Stimulated activated CD4-positive, alpha-beta T cell treated with anti-CD3 and anti-CD28 coated beads, TNF-alpha, amount 100 ng/mL, for 1 hour (primary cell): ENCODE results near the gene PDIA2.
"Not testable (repeated sequence)": the region's sequence is repeated elsewhere in the genome, so short reads cannot be mapped to it uniquely, and the experiment has no call there.

Experiments
- DNase-seq, 3 donors: peaks; one replicate each; pipeline ENCODE4 v3.0.0-alpha.2; 2020; ENCODE audit warnings: low read depth in 3 of 3, low spot score in 1 of 3

Gene PDIA2

DNA sequence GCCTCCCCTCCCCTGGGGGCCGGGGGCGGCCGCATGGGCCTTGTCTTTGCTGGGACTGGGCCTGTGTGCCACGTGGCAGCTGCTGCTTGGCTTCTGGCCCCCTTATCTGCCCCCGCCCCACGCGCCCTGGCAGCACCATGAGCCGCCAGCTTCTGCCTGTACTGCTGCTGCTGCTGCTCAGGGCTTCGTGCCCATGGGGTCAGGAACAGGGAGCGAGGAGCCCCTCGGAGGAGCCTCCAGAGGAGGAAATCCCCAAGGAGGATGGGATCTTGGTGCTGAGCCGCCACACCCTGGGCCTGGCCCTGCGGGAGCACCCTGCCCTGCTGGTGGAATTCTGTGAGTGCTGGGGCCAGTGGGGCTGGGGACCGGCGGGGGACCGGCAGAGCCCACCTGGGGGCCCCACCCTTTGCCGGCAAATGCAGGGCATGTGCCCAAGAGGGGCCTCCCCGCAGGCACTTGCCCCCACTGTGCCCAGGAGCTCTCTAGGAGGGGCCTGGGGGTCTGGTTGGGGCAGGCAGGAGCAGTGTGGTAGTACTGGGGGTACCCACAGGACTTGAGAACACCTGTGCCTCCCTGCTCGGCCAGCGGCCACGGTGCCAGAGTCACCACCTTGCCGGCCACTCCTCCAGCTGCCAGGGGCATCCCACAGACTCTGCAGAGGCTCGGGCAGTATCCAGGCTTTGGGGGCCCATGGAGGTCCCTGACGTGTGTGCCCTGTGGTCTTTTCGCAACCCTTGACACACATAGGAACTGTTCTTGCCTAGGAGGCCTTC lies at the start of gene PDIA2:
TSS of gene PDIA2 (plus strand) at position 132 of the 773 bp plus-strand sequence. CDS start at position 138, 6 bp downstream.
- DNase-seq, result no peak

DNA sequence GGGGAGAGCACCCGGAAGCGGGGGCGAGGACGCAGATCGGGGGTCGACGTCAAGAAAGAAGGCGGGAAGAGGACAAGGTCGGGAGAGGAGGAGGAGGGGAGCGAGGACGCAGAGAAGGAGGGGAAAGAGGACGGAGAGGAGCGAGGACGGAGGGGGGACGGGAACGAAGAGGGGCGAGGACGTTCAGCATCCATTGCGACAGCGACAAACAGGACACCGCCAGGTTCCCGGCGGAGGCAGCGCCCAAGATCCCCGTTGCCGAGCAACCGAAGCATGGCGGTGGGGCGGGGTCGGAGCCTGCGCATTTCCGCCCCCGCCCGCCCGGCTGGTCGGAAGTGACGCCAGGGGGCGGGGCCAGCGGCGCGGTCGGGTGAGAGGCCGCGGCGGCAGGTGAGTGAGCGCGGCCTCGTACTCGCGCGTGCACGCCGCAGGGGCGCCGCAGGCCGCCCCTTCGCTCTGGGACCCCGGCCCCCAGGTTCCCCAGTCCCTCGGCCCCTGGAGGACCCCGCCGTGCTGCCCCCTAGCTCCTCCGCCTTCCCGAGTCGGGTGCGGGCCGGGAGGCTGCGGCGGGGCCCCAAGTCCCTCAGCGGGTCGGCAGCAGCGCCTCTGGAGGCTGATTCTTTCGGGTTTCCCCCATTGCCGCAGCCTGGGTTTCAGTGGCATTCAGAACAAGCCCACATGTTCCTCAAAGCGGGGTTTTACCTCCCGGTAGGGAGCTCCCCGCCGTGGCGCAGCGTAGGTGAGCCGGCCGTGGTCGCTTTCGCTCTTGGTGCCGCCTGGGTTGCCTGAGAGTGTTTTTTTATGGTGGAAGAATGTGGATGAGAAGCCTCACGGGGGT lies 48.3 kb upstream of the PDIA2 start, which contains the start of gene FAM234A:
TSS of gene FAM234A (plus strand) at position 354 of the 838 bp plus-strand sequence. CDS start 19,593 bp downstream, outside the sequence.
- peak; percentile 84 to 91 (median 88) for DNase-seq

DNA sequence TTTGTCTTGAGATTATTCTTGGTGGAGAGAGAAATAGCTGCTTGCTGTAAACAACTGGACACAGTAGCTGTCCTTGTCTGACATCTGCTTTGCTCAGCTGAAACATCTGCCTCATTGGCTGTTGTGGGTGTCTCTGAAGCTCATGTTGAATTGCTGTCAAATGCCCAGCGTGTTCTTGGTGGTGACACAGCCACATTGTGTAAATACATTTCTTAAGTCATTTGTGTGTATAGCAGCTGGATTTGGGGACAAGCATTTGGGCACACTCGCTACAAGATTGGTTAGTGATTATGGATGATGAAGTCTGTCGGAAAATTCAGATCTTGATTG lies 43.1 kb upstream of the PDIA2 start:
- no peak for DNase-seq

GRCh38 chr16:240559-240958 lies 42.4 kb upstream of the PDIA2 start:
- DNase-seq, result no peak

DNA sequence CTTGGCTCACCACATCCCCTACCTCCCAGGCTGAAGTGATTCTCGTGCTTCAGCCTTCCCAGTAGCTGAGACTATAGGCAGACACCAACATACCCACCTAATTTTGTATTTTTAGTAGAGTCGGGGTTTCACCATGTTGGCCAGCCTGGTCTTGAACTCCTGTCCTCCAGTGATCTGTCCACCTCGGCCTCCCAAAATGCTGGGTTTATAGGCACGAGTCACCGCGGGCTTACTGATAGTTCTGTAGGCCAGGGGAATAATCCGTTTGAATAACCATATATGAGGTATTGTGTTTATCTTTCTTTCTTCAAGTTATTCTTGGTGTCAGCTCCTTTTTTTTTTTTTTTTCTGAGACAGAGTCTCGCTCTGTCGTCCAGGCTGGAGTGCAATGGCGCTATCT lies 40.7 kb upstream of the PDIA2 start:
- no peak for DNase-seq

- DNase-seq, result no peak
Observed at GRCh38 chr16:243348-243747, 39.6 kb upstream of the PDIA2 start.

- no peak for DNase-seq
Observed at GRCh38 chr16:245105-245504, 37.9 kb upstream of the PDIA2 start.

DNA sequence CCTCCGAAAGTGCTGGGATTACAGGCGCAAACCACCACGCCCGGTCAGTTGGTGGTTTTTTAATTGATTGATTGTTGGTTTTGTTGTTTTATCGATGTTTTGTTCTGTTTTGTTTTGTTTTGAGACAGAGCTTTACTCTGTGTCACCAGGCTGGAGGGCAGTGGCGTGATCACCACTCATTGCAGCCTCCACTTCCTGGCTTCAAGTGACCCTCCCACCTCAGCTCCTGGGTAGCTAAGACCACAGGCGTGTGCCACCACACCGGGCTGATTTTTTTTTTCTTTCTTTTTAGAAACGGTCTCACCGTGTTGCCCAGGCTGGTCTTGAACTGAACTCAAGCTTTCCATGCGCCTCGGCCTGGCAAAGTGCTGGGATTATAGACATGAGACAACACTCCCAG lies 35.9 kb upstream of the PDIA2 start:
- no peak for DNase-seq

GRCh38 chr16:249431-249830 lies 33.5 kb upstream of the PDIA2 start:
- DNase-seq, result no peak

- DNase-seq, result no peak
Observed at GRCh38 chr16:252366-253337, 30.3 kb upstream of the PDIA2 start.

GRCh38 chr16:253833-254232 lies 29.1 kb upstream of the PDIA2 start:
- DNase-seq, result no peak

- no peak for DNase-seq
Observed at GRCh38 chr16:254461-254860, 28.5 kb upstream of the PDIA2 start.

GRCh38 chr16:255183-255582 lies 27.8 kb upstream of the PDIA2 start:
- DNase-seq, result no peak

- not testable (repeated sequence) for DNase-seq
Observed at GRCh38 chr16:258091-258490, 24.9 kb upstream of the PDIA2 start.

- DNase-seq, result no peak
Observed at GRCh38 chr16:259226-259625, 23.7 kb upstream of the PDIA2 start.

DNA sequence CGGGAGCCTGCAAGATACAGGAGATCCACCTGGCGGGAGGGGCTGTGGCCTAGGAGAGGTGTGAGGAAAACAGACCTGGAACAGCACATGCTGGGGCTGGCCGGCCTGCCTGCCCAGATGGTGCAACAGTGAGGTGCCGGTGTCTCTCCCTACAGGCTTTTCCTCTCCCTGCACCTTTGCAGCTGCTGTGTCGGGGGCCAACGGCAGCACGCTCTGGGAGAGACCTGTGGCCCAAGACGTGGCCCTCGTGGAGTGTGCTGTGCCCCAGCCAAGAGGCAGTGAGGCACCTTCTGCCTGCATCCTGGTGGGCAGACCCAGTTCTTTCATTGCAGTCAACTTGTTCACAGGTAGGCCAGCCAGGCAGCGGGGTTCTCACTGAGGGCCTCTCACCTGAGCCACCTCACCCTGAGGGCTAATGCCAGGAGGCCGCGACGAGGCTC lies 23.1 kb upstream of the PDIA2 start:
- DNase-seq, result no peak

DNA sequence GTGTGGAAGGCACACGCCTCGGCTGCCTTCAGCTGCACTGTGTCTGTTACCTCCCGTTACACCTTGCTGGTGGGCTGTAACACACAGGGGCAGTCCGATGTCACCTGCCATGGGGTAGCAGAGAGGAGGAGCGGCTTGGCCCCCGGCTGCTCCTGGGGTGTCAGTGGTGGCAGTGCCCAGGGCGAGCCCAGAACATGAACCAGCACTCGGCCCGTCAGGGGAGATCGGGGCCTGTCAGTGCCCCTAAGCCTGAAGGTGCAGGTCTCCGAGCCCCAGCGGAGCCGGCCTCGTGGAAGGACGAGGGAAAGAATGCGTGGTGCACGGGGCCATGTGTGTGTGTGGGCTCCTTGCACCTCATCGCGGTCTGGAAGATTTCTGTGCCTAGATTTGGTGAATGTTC lies 22.6 kb upstream of the PDIA2 start:
- no peak for DNase-seq

- DNase-seq, result no peak
Observed at GRCh38 chr16:261031-261691, 21.8 kb upstream of the PDIA2 start.

DNA sequence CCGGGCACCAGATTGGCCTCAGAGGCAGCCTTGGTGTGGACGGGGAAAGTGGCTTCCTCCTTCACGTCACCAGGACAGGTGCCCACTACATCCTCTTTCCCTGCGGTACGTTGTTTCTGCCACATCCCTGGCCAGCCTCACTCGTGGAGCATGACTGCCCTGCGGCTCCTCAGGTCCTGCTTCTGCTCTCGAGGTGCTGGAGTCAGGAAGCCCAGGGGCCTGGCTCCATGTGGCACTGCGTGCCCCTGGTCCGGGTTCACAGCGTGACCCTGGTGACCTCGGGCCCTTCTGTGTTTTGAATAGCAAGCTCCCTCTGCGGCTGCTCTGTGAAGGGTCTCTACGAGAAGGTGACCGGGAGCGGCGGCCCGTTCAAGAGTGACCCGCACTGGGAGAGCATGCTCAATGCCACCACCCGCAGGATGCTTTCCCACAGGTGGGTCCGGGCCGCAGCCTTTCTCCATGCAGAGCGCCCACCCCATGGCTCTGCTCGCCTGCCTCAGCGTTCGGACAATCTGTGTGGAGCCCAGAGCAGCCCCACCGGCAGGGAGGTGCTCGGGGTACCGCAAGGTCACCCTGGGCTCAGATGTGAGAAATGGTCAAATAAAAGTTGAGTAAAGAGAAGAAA lies 20.7 kb upstream of the PDIA2 start:
- DNase-seq, result no peak

GRCh38 chr16:263182-263774 lies 19.7 kb upstream of the PDIA2 start:
- no peak for DNase-seq
